HEK293T (cell line): ENCODE measurements around the gene KRR1.

Experiments used
- CTBP1 ChIP-seq: fragments of 450-650 bp; IDR thresholded peaks from 2 replicates; pipeline ENCODE4 v1.6.1; 2016; ENCODE audit warnings: borderline replicate concordance
- ELF4 ChIP-seq: fragments of 450-650 bp; IDR thresholded peaks from 2 replicates; pipeline ENCODE4 v1.6.1; 2017; ENCODE audit warnings: antibody characterized with exemption
- FOXA1 ChIP-seq: fragments of 450-650 bp; IDR thresholded peaks from 2 replicates; pipeline ENCODE4 v1.6.1; 2016; ENCODE audit warnings: mild to moderate bottlenecking
- FOXK2 ChIP-seq: fragments of 450-650 bp; IDR thresholded peaks from 2 replicates; pipeline ENCODE4 v1.6.1; 2016; ENCODE audit warnings: mild to moderate bottlenecking
- FOXM1 ChIP-seq: fragments of 450-650 bp; IDR thresholded peaks from 2 replicates; pipeline ENCODE4 v1.6.1; 2017; ENCODE audit warnings: mild to moderate bottlenecking, borderline replicate concordance
- L3MBTL2 ChIP-seq: fragments of 450-650 bp; conservative IDR thresholded peaks from 2 replicates; pipeline ENCODE4 v1.6.1; 2016; ENCODE audit warnings: mild to moderate bottlenecking
- SP1 ChIP-seq: fragments of 450-650 bp; IDR thresholded peaks from 2 replicates; pipeline ENCODE4 v1.6.1; 2017
- SUZ12 ChIP-seq: fragments of 450-650 bp; IDR thresholded peaks from 2 replicates; pipeline ENCODE4 v1.6.1; 2016; ENCODE audit warnings: mild to moderate bottlenecking

- TF ChIP-seq SUZ12 (no peak), SP1 (no peak), FOXM1 (no peak), FOXK2 (no peak), L3MBTL2 (no peak), ELF4 (no peak), CTBP1 (no peak), FOXA1 (no peak)
These were observed 31.5 kb upstream of the KRR1 start for GRCh38 chr12:75542942-75543341.
